Spleen (tissue), 7 donors: ENCODE results near the gene CRHBP.

ENCODE experiments used
- CTCF ChIP-seq, 11 experiments: fragments of 200-600 bp in 7 of 11; fragments of 450-650 bp in 4 of 11; sonication (generic) in 4 of 11; IDR thresholded peaks in 8 of 11; conservative IDR thresholded peaks in 3 of 11; 1 replicate in 7 of 11; 2 replicates in 4 of 11; pipeline versions ENCODE4 v1.4.0 to v1.8.0; 2016 to 2021; ENCODE audit warnings: antibody characterized with exemption in 11 of 11, inconsistent platforms in 4 of 11, mild to moderate bottlenecking in 1 of 11
- POLR2A ChIP-seq, 3 donors: fragments of 450-650 bp; IDR thresholded peaks; one replicate each; pipeline ENCODE4 v1.5.1; 2017; ENCODE audit warnings: antibody characterized with exemption in 3 of 3, mild to moderate bottlenecking in 1 of 3
- POLR2AphosphoS5 ChIP-seq, 3 donors: sonication (generic); formaldehyde crosslinking; IDR thresholded peaks; one replicate each; pipeline ENCODE4 v1.5.1; 2017; ENCODE audit warnings: antibody characterized with exemption in 3 of 3
- donor health status: DM: no; HTN: no; CAD: no; lungs with moderate emphysema.
- donor health status: DM: no; HTN: no; CAD: no.
- donor health status: DM: no; HTN: no; CAD: no.

- TF ChIP-seq POLR2A (IDR thresholded peaks at IDR 0.05) (no peak), CTCF (IDR thresholded peaks at IDR 0.05 in 8 of 11, conservative IDR thresholded peaks at IDR 0.05 in 3 of 11) (no peak), POLR2AphosphoS5 (IDR thresholded peaks at IDR 0.05) (no peak)
These were observed 19.8 kb downstream of the CRHBP start for GRCh38 chr5:76972689-76973088.
